Smooth muscle cell (in vitro differentiated cells): ENCODE data around the gene ITGA2. TPM values are rescaled to one million over a fixed set of nuclear protein-coding genes. Genes with fewer than 3 reads are reported as not detected.
"Not testable (repeated sequence)": the region's sequence is repeated elsewhere in the genome, so short reads cannot be mapped to it uniquely, and the experiment has no call there.

Source experiments
- DNase-seq: peaks from one replicate; lab custom pipeline; 2025; ENCODE audit not compliant: unreplicated experiment; lab: John Stamatoyannopoulos, UW
- H2AFZ ChIP-seq: fragments of 200-600 bp; sonication (generic); 2 replicates; pipeline ENCODE4 v1.6.0; 2016; ENCODE audit warnings: antibody characterized with exemption, low read depth, mild to moderate bottlenecking
- H3F3A ChIP-seq: fragments of 200-600 bp; sonication (generic); 2 replicates; pipeline ENCODE4 v1.6.0; 2017; ENCODE audit warnings: antibody characterized with exemption, low read depth
- H3K27ac ChIP-seq: fragments of 200-600 bp; sonication (generic); 2 replicates; pipeline ENCODE4 v1.5.1; 2016; ENCODE audit warnings: low read depth, mild to moderate bottlenecking
- H3K27me3 ChIP-seq: fragments of 200-600 bp; sonication (generic); 2 replicates; pipeline ENCODE4 v1.6.1; 2016; ENCODE audit warnings: low read depth, mild to moderate bottlenecking
- H3K36me3 ChIP-seq: fragments of 200-600 bp; sonication (generic); 2 replicates; pipeline ENCODE4 v1.5.1; 2016; ENCODE audit warnings: low read depth
- H3K4me1 ChIP-seq: fragments of 200-600 bp; sonication (generic); 2 replicates; pipeline ENCODE4 v1.5.1; 2016; ENCODE audit warnings: low read depth
- H3K4me2 ChIP-seq: fragments of 200-600 bp; sonication (generic); 2 replicates; pipeline ENCODE4 v1.6.0; 2016; ENCODE audit warnings: mild to moderate bottlenecking
- H3K4me3 ChIP-seq: fragments of 200-600 bp; sonication (generic); 2 replicates; pipeline ENCODE4 v1.5.1; 2016; ENCODE audit warnings: mild to moderate bottlenecking
- H3K79me2 ChIP-seq: fragments of 200-600 bp; sonication (generic); 2 replicates; pipeline ENCODE4 v1.6.0; 2016; ENCODE audit warnings: low read depth, mild to moderate bottlenecking
- H3K9ac ChIP-seq: fragments of 200-600 bp; sonication (generic); 2 replicates; pipeline ENCODE4 v1.6.0; 2016; ENCODE audit warnings: low read depth
- H3K9me3 ChIP-seq: fragments of 200-600 bp; sonication (generic); replicated peaks from 2 replicates; pipeline ENCODE4 v1.5.1; 2016; ENCODE audit warnings: low read depth
- H4K20me1 ChIP-seq: fragments of 200-600 bp; sonication (generic); 2 replicates; pipeline ENCODE4 v1.6.0; 2016; ENCODE audit warnings: low read depth
- CTCF ChIP-seq: fragments of 200-600 bp; sonication (generic); IDR thresholded peaks from 2 replicates; pipeline ENCODE4 v1.5.1; 2017; ENCODE audit warnings: borderline replicate concordance, mild to moderate bottlenecking, antibody characterized with exemption; ENCODE audit not compliant: insufficient read depth, poor library complexity, severe bottlenecking
- WGBS: methylation state at CpG from one replicate; pipeline ENCODE4 v1.1.7; 2016; ENCODE audit warnings: low lambda C conversion rate; 5-methylcytosine and 5-hydroxymethylcytosine counted together
- polyA plus RNA-seq: library from polyadenylated mRNA; unstranded; fragments of >200 nt; fragmentation: Nextera tagmentation; extraction: Ambion mirVana; gene quantifications from 2 replicates; pipeline ENCODE4 v1.2.1, GENCODE V29; 2016
- total RNA-seq: library from RNA; depleted of rRNA; stranded (reverse); fragments of >200 nt; gene quantifications from 2 replicates; pipeline ENCODE4 v1.2.3, GENCODE V29; 2014

The ITGA2 gene
- total and polyA plus RNA-seq, 2 experiments from 2014 or later, result 1.5 to 19.2 TPM

- H3K4me2 ChIP-seq, result no peak overlapping the region
- WGBS, result 30% methylated on average over 2 of the region's 2 CpGs
- no peaks in the 10 kb centered on the region for H3K9me3 ChIP-seq
- H3F3A ChIP-seq, result no peaks in the 10 kb centered on the region
- H3K9ac ChIP-seq, result no peak overlapping the region
- TF ChIP-seq CTCF, result no peak
- H2AFZ ChIP-seq, result no peak overlapping the region
- no peaks in the 10 kb centered on the region for H3K36me3 ChIP-seq
- H3K4me3 ChIP-seq, result no peak overlapping the region
- no peaks in the 10 kb centered on the region for H4K20me1 ChIP-seq
- H3K4me1 ChIP-seq, result no peaks in the 10 kb centered on the region
- H3K27me3 ChIP-seq, result no peaks in the 10 kb centered on the region
- no peak for DNase-seq
- no peak overlapping the region for H3K27ac ChIP-seq
- no peaks in the 10 kb centered on the region for H3K79me2 ChIP-seq
Observed at GRCh38 chr5:52961274-52961681, 27.9 kb upstream of the ITGA2 start.

- TF ChIP-seq CTCF, result no peak
- no peaks in the 10 kb centered on the region for H3K9me3 ChIP-seq
Observed at GRCh38 chr5:52963636-52964035, 25.5 kb upstream of the ITGA2 start.

DNA sequence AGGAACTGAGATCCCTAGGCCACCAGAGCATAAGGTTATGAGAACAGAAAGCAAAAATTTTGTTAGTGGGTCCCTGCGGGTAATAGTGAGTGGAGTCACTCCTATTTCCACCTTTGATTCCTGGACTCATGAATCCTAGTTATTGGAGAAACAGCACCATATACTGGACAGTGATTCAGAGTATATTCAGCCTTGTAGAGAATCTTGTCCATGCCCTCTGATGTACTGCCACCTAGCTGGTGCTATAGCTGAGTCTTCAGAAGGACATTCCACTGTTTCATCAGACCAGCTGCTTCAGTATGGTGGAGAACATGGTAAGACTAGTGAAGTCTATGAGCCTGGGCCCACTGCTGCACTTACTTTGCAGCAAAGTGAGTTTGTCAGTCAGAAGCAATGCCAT, 25.0 kb upstream of the ITGA2 start:
- WGBS, result 100% methylated on average over 1 of the region's 1 CpG
- Histone ChIP-seq H4K20me1 (no peaks in the 10 kb centered on the region), H3K27me3 (no peaks in the 10 kb centered on the region), H3K9me3 (no peaks in the 10 kb centered on the region), H3K9ac (no peak overlapping the region), H3K27ac (no peak overlapping the region), H3K4me2 (no peak overlapping the region), H3K4me1 (no peaks in the 10 kb centered on the region), H3K36me3 (no peaks in the 10 kb centered on the region), H3F3A (no peaks in the 10 kb centered on the region), H3K4me3 (no peak overlapping the region), H2AFZ (no peak overlapping the region), H3K79me2 (no peaks in the 10 kb centered on the region)
- no peak for DNase-seq
- TF ChIP-seq CTCF, result no peak

More at GRCh38 chr5:52963636-52964035, 25.5 kb upstream of the ITGA2 start:
- Histone ChIP-seq H4K20me1 (no peaks in the 10 kb centered on the region), H3K79me2 (no peaks in the 10 kb centered on the region), H3K27me3 (no peaks in the 10 kb centered on the region), H3K9ac (no peak overlapping the region), H3K4me3 (no peak overlapping the region), H3K36me3 (no peaks in the 10 kb centered on the region), H2AFZ (no peak overlapping the region), H3K27ac (no peak overlapping the region), H3F3A (no peaks in the 10 kb centered on the region), H3K4me1 (no peaks in the 10 kb centered on the region), H3K4me2 (no peak overlapping the region)
- DNase-seq, result no peak
- 33% methylated on average over 1 of the region's 1 CpG for WGBS

DNA sequence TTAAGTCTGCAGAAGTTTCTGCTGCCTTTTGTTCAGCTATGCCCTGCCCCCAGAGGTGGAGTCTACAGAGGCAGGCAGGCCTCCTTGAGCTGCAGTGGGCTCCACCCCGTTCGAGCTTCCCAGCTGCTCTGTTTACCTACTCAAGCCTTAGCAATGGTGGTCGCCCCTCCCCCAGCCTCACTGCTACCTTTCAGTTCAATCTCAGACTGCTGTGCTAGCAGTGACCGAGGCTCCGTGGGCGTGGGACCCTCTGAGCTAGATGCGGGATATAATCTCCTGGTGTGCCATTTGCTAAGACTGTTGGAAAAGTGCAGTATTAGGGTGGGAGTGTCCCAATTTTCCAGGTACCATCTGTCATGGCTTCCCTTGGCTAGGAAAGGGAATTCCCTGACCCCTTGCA, 13.0 kb upstream of the ITGA2 start:
- not testable (repeated sequence) for H3K27ac ChIP-seq, H3K9ac ChIP-seq, H3K4me3 ChIP-seq, H3K27me3 ChIP-seq, H3K79me2 ChIP-seq, H3K4me1 ChIP-seq, H3K4me2 ChIP-seq, H4K20me1 ChIP-seq, H3K9me3 ChIP-seq, H3F3A ChIP-seq, H3K36me3 ChIP-seq, DNase-seq, H2AFZ ChIP-seq
- WGBS, result 89% methylated on average over 7 of the region's 7 CpGs
